Ishikawa (cell line): ENCODE results near the gene CST8.

Source experiments
- CEBPB ChIP-seq: IDR thresholded peaks from 2 replicates; pipeline ENCODE4 v1.6.1; 2012
- CREB1 ChIP-seq: IDR thresholded peaks from 2 replicates; pipeline ENCODE4 v1.6.1; 2012; ENCODE audit warnings: low read depth
- EGR1 ChIP-seq: IDR thresholded peaks from 2 replicates; pipeline ENCODE4 v1.6.1; 2012
- EP300 ChIP-seq: IDR thresholded peaks from 2 replicates; pipeline ENCODE4 v1.6.1; 2012; ENCODE audit warnings: borderline replicate concordance
- FOXM1 ChIP-seq: IDR thresholded peaks from 2 replicates; pipeline ENCODE4 v1.6.1; 2012; ENCODE audit warnings: low read depth, borderline replicate concordance
- NFIC ChIP-seq: IDR thresholded peaks from 2 replicates; pipeline ENCODE4 v1.6.1; 2012
- RAD21 ChIP-seq: IDR thresholded peaks from 2 replicates; pipeline ENCODE4 v1.6.1; 2012; ENCODE audit warnings: low read depth
- TAF1 ChIP-seq: IDR thresholded peaks from 2 replicates; pipeline ENCODE4 v1.6.1; 2012; ENCODE audit warnings: low read depth, mild to moderate bottlenecking
- TCF12 ChIP-seq: IDR thresholded peaks from 2 replicates; pipeline ENCODE4 v1.6.1; 2012; ENCODE audit warnings: low read depth
- TEAD4 ChIP-seq: IDR thresholded peaks from 2 replicates; pipeline ENCODE4 v1.6.1; 2012
- USF1 ChIP-seq: IDR thresholded peaks from 2 replicates; pipeline ENCODE4 v1.6.1; 2012
- YY1 ChIP-seq: IDR thresholded peaks from 2 replicates; pipeline ENCODE4 v1.6.1; 2012; ENCODE audit warnings: low read depth
- ZBTB7A ChIP-seq: IDR thresholded peaks from 2 replicates; pipeline ENCODE4 v1.6.1; 2012; ENCODE audit warnings: low read depth
- TF ChIP-seq, protein P1 (sequence below): IDR thresholded peaks from 2 replicates; pipeline ENCODE4 v1.6.1; 2012; ENCODE audit warnings: low read depth, mild to moderate bottlenecking
- TF ChIP-seq, protein P2 (sequence below): IDR thresholded peaks from 2 replicates; pipeline ENCODE4 v1.6.1; 2012

The CST8 gene

DNA sequence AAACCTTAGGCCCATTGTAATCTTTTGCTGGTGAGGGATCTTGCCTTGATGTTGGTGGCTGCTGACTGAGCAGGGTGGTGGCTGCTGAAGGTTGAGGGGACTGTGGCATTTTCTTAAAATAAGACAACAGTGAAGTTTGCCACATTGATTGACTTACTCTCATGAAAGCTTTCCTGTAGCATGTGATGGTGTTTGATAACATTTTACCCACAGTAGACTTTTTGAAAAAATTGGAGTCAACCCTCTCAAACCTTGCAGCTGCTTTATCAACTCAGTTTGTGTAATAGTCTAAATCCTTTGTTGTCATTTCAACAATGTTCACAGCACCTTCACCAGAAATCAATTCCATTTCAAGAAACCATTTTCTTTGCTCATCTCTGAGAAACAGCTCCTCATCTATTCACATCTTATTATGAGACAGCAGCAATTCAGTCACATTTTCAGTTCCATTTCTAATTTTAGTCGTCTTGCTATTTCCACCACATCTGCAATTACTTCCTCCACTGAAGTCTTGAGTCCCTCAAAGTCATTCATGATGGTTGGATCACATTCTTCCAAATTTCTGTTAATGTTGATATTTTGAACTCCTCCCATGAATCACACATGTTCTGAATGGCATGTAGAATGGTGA, 40.1 kb downstream of the CST8 start:
- TF ChIP-seq TCF12, result no peak
- TF ChIP-seq FOXM1, result no peak

DNA sequence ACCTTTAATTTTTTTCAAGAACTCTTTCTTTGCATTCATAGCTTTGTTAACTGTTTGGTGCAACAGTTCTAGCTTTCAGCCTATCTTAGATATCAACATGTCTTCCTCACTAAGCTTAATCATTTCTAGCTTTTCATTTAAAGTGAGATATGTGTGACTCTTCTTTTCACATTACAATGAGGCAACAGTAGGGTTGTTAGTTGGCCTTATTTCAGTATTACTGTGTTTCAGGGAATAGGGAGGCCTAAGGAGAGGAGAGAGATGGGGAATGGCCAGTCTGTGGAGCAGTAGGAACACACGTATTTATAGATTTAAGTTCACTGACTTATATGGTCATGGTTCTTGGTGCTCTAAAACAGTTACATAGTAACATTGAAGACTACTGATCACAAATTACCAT, 41.6 kb downstream of the CST8 start:
- TF ChIP-seq TCF12 (no peak), CREB1 (no peak), TEAD4 (no peak), CEBPB (no peak), NFIC (no peak), RAD21 (no peak), ZBTB7A (no peak), EGR1 (no peak), TAF1 (no peak), EP300 (no peak), USF1 (no peak), FOXM1 (no peak), YY1 (no peak)
- TF ChIP-seq, protein P1, sequence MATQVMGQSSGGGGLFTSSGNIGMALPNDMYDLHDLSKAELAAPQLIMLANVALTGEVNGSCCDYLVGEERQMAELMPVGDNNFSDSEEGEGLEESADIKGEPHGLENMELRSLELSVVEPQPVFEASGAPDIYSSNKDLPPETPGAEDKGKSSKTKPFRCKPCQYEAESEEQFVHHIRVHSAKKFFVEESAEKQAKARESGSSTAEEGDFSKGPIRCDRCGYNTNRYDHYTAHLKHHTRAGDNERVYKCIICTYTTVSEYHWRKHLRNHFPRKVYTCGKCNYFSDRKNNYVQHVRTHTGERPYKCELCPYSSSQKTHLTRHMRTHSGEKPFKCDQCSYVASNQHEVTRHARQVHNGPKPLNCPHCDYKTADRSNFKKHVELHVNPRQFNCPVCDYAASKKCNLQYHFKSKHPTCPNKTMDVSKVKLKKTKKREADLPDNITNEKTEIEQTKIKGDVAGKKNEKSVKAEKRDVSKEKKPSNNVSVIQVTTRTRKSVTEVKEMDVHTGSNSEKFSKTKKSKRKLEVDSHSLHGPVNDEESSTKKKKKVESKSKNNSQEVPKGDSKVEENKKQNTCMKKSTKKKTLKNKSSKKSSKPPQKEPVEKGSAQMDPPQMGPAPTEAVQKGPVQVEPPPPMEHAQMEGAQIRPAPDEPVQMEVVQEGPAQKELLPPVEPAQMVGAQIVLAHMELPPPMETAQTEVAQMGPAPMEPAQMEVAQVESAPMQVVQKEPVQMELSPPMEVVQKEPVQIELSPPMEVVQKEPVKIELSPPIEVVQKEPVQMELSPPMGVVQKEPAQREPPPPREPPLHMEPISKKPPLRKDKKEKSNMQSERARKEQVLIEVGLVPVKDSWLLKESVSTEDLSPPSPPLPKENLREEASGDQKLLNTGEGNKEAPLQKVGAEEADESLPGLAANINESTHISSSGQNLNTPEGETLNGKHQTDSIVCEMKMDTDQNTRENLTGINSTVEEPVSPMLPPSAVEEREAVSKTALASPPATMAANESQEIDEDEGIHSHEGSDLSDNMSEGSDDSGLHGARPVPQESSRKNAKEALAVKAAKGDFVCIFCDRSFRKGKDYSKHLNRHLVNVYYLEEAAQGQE, result no peak
- TF ChIP-seq, protein P2, sequence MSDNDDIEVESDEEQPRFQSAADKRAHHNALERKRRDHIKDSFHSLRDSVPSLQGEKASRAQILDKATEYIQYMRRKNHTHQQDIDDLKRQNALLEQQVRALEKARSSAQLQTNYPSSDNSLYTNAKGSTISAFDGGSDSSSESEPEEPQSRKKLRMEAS, result no peak

DNA sequence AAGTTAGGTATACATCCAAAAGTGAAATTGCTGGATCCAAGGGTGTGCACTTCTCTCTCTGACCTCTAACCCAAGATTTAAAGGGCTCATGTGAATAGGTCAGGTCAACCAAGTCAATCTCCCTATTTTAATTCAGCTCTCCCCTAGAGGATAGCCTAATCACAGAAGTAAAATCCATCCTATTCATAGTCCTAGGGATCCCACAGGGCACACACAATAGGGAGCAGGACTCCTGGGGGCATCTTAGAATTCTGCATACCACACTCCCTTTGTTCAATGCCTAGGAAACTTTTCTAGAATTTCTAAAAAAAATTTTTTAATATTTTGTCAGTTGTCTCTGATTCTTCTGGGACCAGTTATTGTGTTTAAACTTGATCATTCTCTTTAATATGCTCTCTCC, 42.2 kb downstream of the CST8 start:
- TF ChIP-seq YY1, result no peak
- TF ChIP-seq FOXM1, result no peak
- no peak for TF ChIP-seq TCF12
- no peak for TF ChIP-seq CREB1
- TF ChIP-seq TEAD4, result no peak
- TF ChIP-seq EP300, result no peak
- TF ChIP-seq RAD21, result no peak
- no peak for TF ChIP-seq CEBPB
- TF ChIP-seq, protein P2, result no peak
- TF ChIP-seq NFIC, result no peak
- TF ChIP-seq TAF1, result no peak

GRCh38 chr20:23534801-23535593, 44.1 kb downstream of the CST8 start:
- TF ChIP-seq CEBPB, result no peak
- TF ChIP-seq RAD21, result no peak
- no peak for TF ChIP-seq USF1

DNA sequence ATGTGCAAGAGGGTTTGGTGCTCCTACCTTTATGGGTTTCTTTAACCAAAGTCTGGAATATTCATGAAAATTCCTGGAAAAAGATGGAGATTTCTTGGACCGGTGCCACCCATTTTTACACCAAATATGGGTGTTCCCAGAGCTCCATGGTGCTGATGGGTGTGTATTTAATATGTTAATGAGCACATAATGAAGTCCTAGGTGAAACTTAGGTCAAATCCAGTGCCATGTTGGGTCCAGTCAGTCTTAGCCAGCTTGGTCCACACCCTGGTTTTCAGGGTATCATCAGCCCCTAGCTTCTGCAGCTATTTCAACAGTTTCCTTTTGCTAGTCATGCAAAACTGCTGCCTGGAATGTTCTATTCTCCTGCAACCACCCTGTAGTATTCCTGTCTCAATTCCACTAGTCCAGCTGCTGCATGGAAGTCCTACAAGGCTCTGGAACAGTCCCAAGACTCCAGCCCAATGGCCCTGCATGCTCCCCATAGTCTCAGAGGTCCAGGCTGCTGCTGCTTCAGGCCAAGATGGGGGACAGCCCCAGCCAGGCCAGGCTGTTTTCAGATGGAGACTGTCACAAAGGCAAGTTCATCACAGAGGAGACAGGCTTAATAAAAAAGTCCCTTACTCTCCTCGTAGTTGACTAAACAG, 45.5 kb downstream of the CST8 start:
- TF ChIP-seq EGR1, result no peak
- no peak for TF ChIP-seq TEAD4
- no peak for TF ChIP-seq USF1

GRCh38 chr20:23537030-23537429, 46.1 kb downstream of the CST8 start:
- TF ChIP-seq USF1, result no peak

DNA sequence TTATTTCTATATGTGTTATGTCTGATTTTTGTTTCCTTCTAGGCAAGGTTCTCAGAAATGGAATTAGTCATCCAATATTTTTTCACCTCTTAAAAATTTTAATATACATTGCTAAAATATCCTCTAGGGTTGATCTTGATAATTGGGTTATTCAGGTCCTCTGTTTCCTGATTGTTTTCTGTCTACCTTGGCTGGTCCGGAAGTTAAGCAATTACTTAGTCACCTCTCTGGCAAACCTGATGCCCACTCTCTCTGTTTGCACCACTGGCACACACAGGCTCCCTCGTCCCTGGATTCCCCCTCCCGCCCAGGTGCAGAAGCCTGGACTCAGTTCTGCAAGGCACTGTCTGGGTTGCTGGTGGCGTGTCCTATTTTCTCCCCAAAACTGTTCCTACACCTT, 49.7 kb downstream of the CST8 start:
- no peak for TF ChIP-seq CEBPB
- TF ChIP-seq TAF1, result no peak
- no peak for TF ChIP-seq EGR1
- TF ChIP-seq NFIC, result no peak
- TF ChIP-seq, protein P2, result no peak
- no peak for TF ChIP-seq USF1
- TF ChIP-seq EP300, result no peak
- TF ChIP-seq, protein P1, result no peak
- no peak for TF ChIP-seq ZBTB7A
- no peak for TF ChIP-seq FOXM1
- TF ChIP-seq TEAD4, result no peak
- TF ChIP-seq YY1, result no peak
- TF ChIP-seq TCF12, result no peak
- no peak for TF ChIP-seq RAD21
- no peak for TF ChIP-seq CREB1
